Ishikawa (cell line): Measurements from ENCODE around the gene EVL.

Experiments
- CEBPB ChIP-seq: IDR thresholded peaks from 2 replicates; pipeline ENCODE4 v1.6.1; 2012
- CREB1 ChIP-seq: IDR thresholded peaks from 2 replicates; pipeline ENCODE4 v1.6.1; 2012; ENCODE audit warnings: low read depth
- EGR1 ChIP-seq: IDR thresholded peaks from 2 replicates; pipeline ENCODE4 v1.6.1; 2012
- EP300 ChIP-seq: IDR thresholded peaks from 2 replicates; pipeline ENCODE4 v1.6.1; 2012; ENCODE audit warnings: borderline replicate concordance
- FOXM1 ChIP-seq: IDR thresholded peaks from 2 replicates; pipeline ENCODE4 v1.6.1; 2012; ENCODE audit warnings: low read depth, borderline replicate concordance
- NFIC ChIP-seq: IDR thresholded peaks from 2 replicates; pipeline ENCODE4 v1.6.1; 2012
- RAD21 ChIP-seq: IDR thresholded peaks from 2 replicates; pipeline ENCODE4 v1.6.1; 2012; ENCODE audit warnings: low read depth
- TAF1 ChIP-seq: IDR thresholded peaks from 2 replicates; pipeline ENCODE4 v1.6.1; 2012; ENCODE audit warnings: low read depth, mild to moderate bottlenecking
- TCF12 ChIP-seq: IDR thresholded peaks from 2 replicates; pipeline ENCODE4 v1.6.1; 2012; ENCODE audit warnings: low read depth
- TEAD4 ChIP-seq: IDR thresholded peaks from 2 replicates; pipeline ENCODE4 v1.6.1; 2012
- YY1 ChIP-seq: IDR thresholded peaks from 2 replicates; pipeline ENCODE4 v1.6.1; 2012; ENCODE audit warnings: low read depth
- ZBTB7A ChIP-seq: IDR thresholded peaks from 2 replicates; pipeline ENCODE4 v1.6.1; 2012; ENCODE audit warnings: low read depth
- TF ChIP-seq, protein P1 (sequence below): IDR thresholded peaks from 2 replicates; pipeline ENCODE4 v1.6.1; 2012; ENCODE audit warnings: low read depth, mild to moderate bottlenecking
- TF ChIP-seq, protein P2 (sequence below): IDR thresholded peaks from 2 replicates; pipeline ENCODE4 v1.6.1; 2012
- TF ChIP-seq, protein P3 (sequence below): IDR thresholded peaks from 2 replicates; pipeline ENCODE4 v1.6.1; 2012

The EVL gene

DNA sequence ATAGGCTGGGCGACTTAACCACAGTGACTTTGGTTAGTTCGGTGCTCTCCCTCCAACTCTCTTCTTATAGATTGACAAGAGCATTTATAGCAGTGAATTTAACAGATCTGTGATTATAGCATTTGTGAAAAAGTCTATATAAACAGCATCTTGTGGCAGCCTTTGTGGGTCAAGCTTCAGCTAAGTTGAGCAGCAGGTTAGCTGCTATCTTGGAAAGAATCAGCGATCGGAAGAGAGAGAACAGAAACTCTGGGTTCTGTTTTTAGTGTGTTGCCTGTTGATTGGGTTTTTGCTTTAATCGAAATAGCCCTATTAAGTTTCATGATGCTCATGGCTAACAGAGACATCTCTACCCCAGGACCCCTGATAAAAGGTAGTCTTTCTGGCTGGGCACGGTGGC, 20.2 kb downstream of the EVL start:
- no peak for TF ChIP-seq RAD21
- TF ChIP-seq YY1 = no peak
- no peak for TF ChIP-seq ZBTB7A
- no peak for TF ChIP-seq TCF12
- TF ChIP-seq EP300 = no peak

DNA sequence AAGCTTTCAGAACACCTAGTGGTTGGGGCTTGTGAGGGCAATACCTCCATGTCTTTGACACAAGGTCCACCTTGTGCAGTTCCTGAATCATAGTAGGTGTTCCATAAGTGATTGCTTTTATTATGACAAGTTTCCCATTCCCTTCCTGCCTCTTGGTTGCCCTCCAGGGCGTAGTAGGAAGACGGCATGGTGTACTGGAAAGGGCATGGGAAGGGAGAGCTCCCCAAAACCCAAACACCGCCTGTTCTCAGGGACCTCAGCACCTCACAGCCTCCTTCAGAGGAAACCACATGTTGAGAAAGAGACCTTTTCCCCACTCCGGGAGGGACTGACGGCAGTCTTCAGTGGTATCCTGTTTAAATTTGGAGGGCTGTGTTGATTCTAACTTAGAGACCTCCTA, 21.1 kb downstream of the EVL start:
- no peak for TF ChIP-seq YY1
- TF ChIP-seq CREB1 = no peak
- no peak for TF ChIP-seq NFIC
- TF ChIP-seq, protein P1, sequence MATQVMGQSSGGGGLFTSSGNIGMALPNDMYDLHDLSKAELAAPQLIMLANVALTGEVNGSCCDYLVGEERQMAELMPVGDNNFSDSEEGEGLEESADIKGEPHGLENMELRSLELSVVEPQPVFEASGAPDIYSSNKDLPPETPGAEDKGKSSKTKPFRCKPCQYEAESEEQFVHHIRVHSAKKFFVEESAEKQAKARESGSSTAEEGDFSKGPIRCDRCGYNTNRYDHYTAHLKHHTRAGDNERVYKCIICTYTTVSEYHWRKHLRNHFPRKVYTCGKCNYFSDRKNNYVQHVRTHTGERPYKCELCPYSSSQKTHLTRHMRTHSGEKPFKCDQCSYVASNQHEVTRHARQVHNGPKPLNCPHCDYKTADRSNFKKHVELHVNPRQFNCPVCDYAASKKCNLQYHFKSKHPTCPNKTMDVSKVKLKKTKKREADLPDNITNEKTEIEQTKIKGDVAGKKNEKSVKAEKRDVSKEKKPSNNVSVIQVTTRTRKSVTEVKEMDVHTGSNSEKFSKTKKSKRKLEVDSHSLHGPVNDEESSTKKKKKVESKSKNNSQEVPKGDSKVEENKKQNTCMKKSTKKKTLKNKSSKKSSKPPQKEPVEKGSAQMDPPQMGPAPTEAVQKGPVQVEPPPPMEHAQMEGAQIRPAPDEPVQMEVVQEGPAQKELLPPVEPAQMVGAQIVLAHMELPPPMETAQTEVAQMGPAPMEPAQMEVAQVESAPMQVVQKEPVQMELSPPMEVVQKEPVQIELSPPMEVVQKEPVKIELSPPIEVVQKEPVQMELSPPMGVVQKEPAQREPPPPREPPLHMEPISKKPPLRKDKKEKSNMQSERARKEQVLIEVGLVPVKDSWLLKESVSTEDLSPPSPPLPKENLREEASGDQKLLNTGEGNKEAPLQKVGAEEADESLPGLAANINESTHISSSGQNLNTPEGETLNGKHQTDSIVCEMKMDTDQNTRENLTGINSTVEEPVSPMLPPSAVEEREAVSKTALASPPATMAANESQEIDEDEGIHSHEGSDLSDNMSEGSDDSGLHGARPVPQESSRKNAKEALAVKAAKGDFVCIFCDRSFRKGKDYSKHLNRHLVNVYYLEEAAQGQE = no peak
- no peak for TF ChIP-seq FOXM1
- TF ChIP-seq, protein P2, sequence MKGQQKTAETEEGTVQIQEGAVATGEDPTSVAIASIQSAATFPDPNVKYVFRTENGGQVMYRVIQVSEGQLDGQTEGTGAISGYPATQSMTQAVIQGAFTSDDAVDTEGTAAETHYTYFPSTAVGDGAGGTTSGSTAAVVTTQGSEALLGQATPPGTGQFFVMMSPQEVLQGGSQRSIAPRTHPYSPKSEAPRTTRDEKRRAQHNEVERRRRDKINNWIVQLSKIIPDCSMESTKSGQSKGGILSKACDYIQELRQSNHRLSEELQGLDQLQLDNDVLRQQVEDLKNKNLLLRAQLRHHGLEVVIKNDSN = no peak
- TF ChIP-seq EGR1 = no peak
- TF ChIP-seq TCF12 = no peak
- TF ChIP-seq TEAD4 = no peak
- TF ChIP-seq TAF1 = no peak
- no peak for TF ChIP-seq RAD21
- TF ChIP-seq EP300 = no peak
- no peak for TF ChIP-seq ZBTB7A
- TF ChIP-seq, protein P3, sequence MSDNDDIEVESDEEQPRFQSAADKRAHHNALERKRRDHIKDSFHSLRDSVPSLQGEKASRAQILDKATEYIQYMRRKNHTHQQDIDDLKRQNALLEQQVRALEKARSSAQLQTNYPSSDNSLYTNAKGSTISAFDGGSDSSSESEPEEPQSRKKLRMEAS = no peak
- no peak for TF ChIP-seq CEBPB

DNA sequence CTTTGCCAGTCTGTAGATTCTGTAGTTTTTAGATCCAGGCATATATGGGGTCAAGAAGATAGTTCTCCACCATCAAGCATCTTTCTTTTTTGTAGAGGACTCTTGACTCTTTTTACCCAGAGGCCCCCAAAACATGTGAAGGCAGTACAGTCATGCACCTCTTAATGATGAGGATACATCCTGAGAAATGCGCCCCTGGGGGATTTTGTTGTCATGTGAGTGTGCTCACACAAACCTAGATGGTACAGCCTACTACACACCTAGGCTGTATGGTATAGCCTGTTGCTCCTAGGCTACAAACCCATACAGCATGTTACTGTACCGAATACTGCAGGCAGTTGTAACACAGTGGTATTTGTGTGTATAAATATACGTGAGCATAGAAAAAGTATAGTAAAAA, 23.0 kb downstream of the EVL start:
- TF ChIP-seq, protein P3 = no peak
- TF ChIP-seq EP300 (no peak), EGR1 (no peak), YY1 (no peak), ZBTB7A (no peak), FOXM1 (no peak), TCF12 (no peak), TEAD4 (no peak), TAF1 (no peak), CREB1 (no peak), CEBPB (no peak), NFIC (no peak), RAD21 (no peak)
- TF ChIP-seq, protein P2 = no peak
- TF ChIP-seq, protein P1 = no peak

DNA sequence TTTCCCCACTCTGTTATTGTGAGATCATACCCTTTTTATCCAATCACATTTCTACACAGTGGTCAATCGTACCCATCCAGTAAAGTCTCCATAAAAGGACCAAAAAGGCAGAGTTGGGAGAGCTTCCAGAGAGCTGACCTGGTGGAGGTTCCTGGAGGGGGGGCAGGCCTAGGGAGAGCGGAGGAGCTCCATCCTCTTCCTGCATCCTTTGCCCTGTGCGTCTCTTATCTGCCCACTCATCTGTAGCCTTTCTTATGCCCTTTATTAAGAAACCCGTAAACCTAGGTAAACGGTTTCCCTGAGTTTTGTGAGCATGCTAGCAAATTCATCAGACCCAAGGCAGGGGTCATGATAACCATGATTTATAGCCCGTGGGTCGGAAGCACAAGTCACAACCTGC, 26.2 kb downstream of the EVL start:
- TF ChIP-seq RAD21 (no peak), TEAD4 (no peak), TAF1 (no peak), YY1 (no peak), ZBTB7A (no peak), CEBPB (no peak), EGR1 (no peak), NFIC (no peak), CREB1 (no peak), EP300 (no peak), TCF12 (no peak), FOXM1 (no peak)
- TF ChIP-seq, protein P2 = no peak
- TF ChIP-seq, protein P1 = no peak
- TF ChIP-seq, protein P3 = no peak
